ENCODE measurements around the gene GM2A.

GRCh38 chr5:151295791-151296477, 42.9 kb downstream of the GM2A start:
- no peak for TF ChIP-seq CTCF (IDR thresholded peaks at IDR 0.05)
- no peak for TF ChIP-seq POLR2A (IDR thresholded peaks at IDR 0.05)

Data from right lobe of liver (tissue), 4 donors.